ENCODE measurements around the gene DGAT2.

The DGAT2 gene

GRCh38 chr11:75780888-75781287 is 12.3 kb downstream of the DGAT2 start:
- no peaks in the 10 kb centered on the region for H3K36me3 ChIP-seq (ENCODE audit: insufficient read depth, low read length)
- no peaks in the 10 kb centered on the region; the same call in 1 of the 2 replicates for H3K4me1 ChIP-seq (ENCODE audit: insufficient read depth, low read length)

GRCh38 chr11:75781296-75781695 is 12.7 kb downstream of the DGAT2 start:
- no peaks in the 10 kb centered on the region for H3K36me3 ChIP-seq (ENCODE audit: insufficient read depth, low read length)
- H3K9ac ChIP-seq (ENCODE audit: low read depth, low read length) = no peak overlapping the region
- no peaks in the 10 kb centered on the region for H3K4me1 ChIP-seq (ENCODE audit: insufficient read depth, low read length)
- H3K9me3 ChIP-seq (ENCODE audit: control insufficient read depth, insufficient read depth, low read length) = no peaks in the 10 kb centered on the region

More at GRCh38 chr11:75780888-75781287, 12.3 kb downstream of the DGAT2 start:
- no peaks in the 10 kb centered on the region for H3K9me3 ChIP-seq (ENCODE audit: control insufficient read depth, insufficient read depth, low read length)
- no peak overlapping the region for H3K9ac ChIP-seq (ENCODE audit: low read depth, low read length)

GRCh38 chr11:75781831-75782230 is 13.3 kb downstream of the DGAT2 start:
- Histone ChIP-seq H3K9me3 (ENCODE audit: control insufficient read depth, insufficient read depth, low read length) (no peaks in the 10 kb centered on the region), H3K4me1 (ENCODE audit: insufficient read depth, low read length) (no peaks in the 10 kb centered on the region), H3K36me3 (ENCODE audit: insufficient read depth, low read length) (no peaks in the 10 kb centered on the region), H3K9ac (ENCODE audit: low read depth, low read length) (no peak overlapping the region)

- no peak overlapping the region for H3K9ac ChIP-seq (ENCODE audit: low read depth, low read length)
- no peaks in the 10 kb centered on the region for H3K4me1 ChIP-seq (ENCODE audit: insufficient read depth, low read length)
- no peaks in the 10 kb centered on the region for H3K9me3 ChIP-seq (ENCODE audit: control insufficient read depth, insufficient read depth, low read length)
- no peaks in the 10 kb centered on the region for H3K36me3 ChIP-seq (ENCODE audit: insufficient read depth, low read length)
These were observed 14.1 kb downstream of the DGAT2 start for GRCh38 chr11:75782540-75783263.

- Histone ChIP-seq H3K36me3 (ENCODE audit: insufficient read depth, low read length) (no peaks in the 10 kb centered on the region), H3K9me3 (ENCODE audit: control insufficient read depth, insufficient read depth, low read length) (no peaks in the 10 kb centered on the region), H3K9ac (ENCODE audit: low read depth, low read length) (no peak overlapping the region), H3K4me1 (ENCODE audit: insufficient read depth, low read length) (no peaks in the 10 kb centered on the region)
These were observed 15.0 kb downstream of the DGAT2 start for GRCh38 chr11:75783416-75784084.

GRCh38 chr11:75784085-75784478 is 15.5 kb downstream of the DGAT2 start:
- Histone ChIP-seq H3K9me3 (ENCODE audit: control insufficient read depth, insufficient read depth, low read length) (no peaks in the 10 kb centered on the region), H3K9ac (ENCODE audit: low read depth, low read length) (no peak overlapping the region), H3K4me1 (ENCODE audit: insufficient read depth, low read length) (no peaks in the 10 kb centered on the region), H3K36me3 (ENCODE audit: insufficient read depth, low read length) (no peaks in the 10 kb centered on the region)

- no peaks in the 10 kb centered on the region for H3K9me3 ChIP-seq (ENCODE audit: control insufficient read depth, insufficient read depth, low read length)
- H3K36me3 ChIP-seq (ENCODE audit: insufficient read depth, low read length) = no peaks in the 10 kb centered on the region
- H3K9ac ChIP-seq (ENCODE audit: low read depth, low read length) = no peak overlapping the region
- H3K4me1 ChIP-seq (ENCODE audit: insufficient read depth, low read length) = no peaks in the 10 kb centered on the region
These were observed 15.9 kb downstream of the DGAT2 start for GRCh38 chr11:75784506-75784905.

GRCh38 chr11:75785187-75785586 is 16.6 kb downstream of the DGAT2 start:
- Histone ChIP-seq H3K4me1 (ENCODE audit: insufficient read depth, low read length) (no peaks in the 10 kb centered on the region), H3K9me3 (ENCODE audit: control insufficient read depth, insufficient read depth, low read length) (no peaks in the 10 kb centered on the region), H3K36me3 (ENCODE audit: insufficient read depth, low read length) (no peaks in the 10 kb centered on the region), H3K9ac (ENCODE audit: low read depth, low read length) (no peak overlapping the region)

GRCh38 chr11:75786101-75786736 is 17.6 kb downstream of the DGAT2 start:
- H3K36me3 ChIP-seq (ENCODE audit: insufficient read depth, low read length) = no peaks in the 10 kb centered on the region
- no peaks in the 10 kb centered on the region for H3K4me1 ChIP-seq (ENCODE audit: insufficient read depth, low read length)
- H3K9ac ChIP-seq (ENCODE audit: low read depth, low read length) = no peak overlapping the region
- no peaks in the 10 kb centered on the region for H3K9me3 ChIP-seq (ENCODE audit: control insufficient read depth, insufficient read depth, low read length)

- no peaks in the 10 kb centered on the region for H3K36me3 ChIP-seq (ENCODE audit: insufficient read depth, low read length)
- H3K9ac ChIP-seq (ENCODE audit: low read depth, low read length) = no peak overlapping the region
- no peaks in the 10 kb centered on the region for H3K4me1 ChIP-seq (ENCODE audit: insufficient read depth, low read length)
- no peaks in the 10 kb centered on the region for H3K9me3 ChIP-seq (ENCODE audit: control insufficient read depth, insufficient read depth, low read length)
These were observed 20.9 kb downstream of the DGAT2 start for GRCh38 chr11:75789521-75789920.

- Histone ChIP-seq H3K9me3 (ENCODE audit: control insufficient read depth, insufficient read depth, low read length) (no peaks in the 10 kb centered on the region), H3K4me1 (ENCODE audit: insufficient read depth, low read length) (no peaks in the 10 kb centered on the region), H3K36me3 (ENCODE audit: insufficient read depth, low read length) (no peaks in the 10 kb centered on the region), H3K9ac (ENCODE audit: low read depth, low read length) (no peak overlapping the region)
These were observed 22.4 kb downstream of the DGAT2 start for GRCh38 chr11:75790986-75791385.

GRCh38 chr11:75792127-75792731 is 23.7 kb downstream of the DGAT2 start:
- H3K4me1 ChIP-seq (ENCODE audit: insufficient read depth, low read length) = no peaks in the 10 kb centered on the region
- H3K9ac ChIP-seq (ENCODE audit: low read depth, low read length) = no peak overlapping the region
- H3K9me3 ChIP-seq (ENCODE audit: control insufficient read depth, insufficient read depth, low read length) = no peaks in the 10 kb centered on the region
- no peaks in the 10 kb centered on the region for H3K36me3 ChIP-seq (ENCODE audit: insufficient read depth, low read length)

GRCh38 chr11:75792997-75793800 is 24.6 kb downstream of the DGAT2 start:
- Histone ChIP-seq H3K9me3 (ENCODE audit: control insufficient read depth, insufficient read depth, low read length) (no peaks in the 10 kb centered on the region), H3K36me3 (ENCODE audit: insufficient read depth, low read length) (no peaks in the 10 kb centered on the region), H3K4me1 (ENCODE audit: insufficient read depth, low read length) (no peaks in the 10 kb centered on the region), H3K9ac (ENCODE audit: low read depth, low read length) (no peak overlapping the region)

- no peaks in the 10 kb centered on the region for H3K9me3 ChIP-seq (ENCODE audit: control insufficient read depth, insufficient read depth, low read length)
- H3K9ac ChIP-seq (ENCODE audit: low read depth, low read length) = no peak overlapping the region
- no peaks in the 10 kb centered on the region for H3K36me3 ChIP-seq (ENCODE audit: insufficient read depth, low read length)
- H3K4me1 ChIP-seq (ENCODE audit: insufficient read depth, low read length) = no peaks in the 10 kb centered on the region
These were observed 25.4 kb downstream of the DGAT2 start for GRCh38 chr11:75793966-75794365.
